HFFc6 (cell line): ENCODE data around the gene ITGB6. TPM values are rescaled to one million over a fixed set of nuclear protein-coding genes. Genes with fewer than 3 reads are reported as not detected.

Experiments
- DNase-seq: peaks from one replicate; pipeline ENCODE4 v3.0.0-alpha.2; 2018
- H3K27ac Mint-ChIP-seq: 2 replicates; pipeline ENCODE4 v1.8.0; 2020; ENCODE audit warnings: mild to moderate bottlenecking, mixed read lengths
- H3K27me3 Mint-ChIP-seq: 2 replicates; pipeline ENCODE4 v1.8.0; 2021; ENCODE audit warnings: mild to moderate bottlenecking, moderate library complexity, mixed read lengths; ENCODE audit not compliant: insufficient read depth
- H3K36me3 Mint-ChIP-seq: 2 replicates; pipeline ENCODE4 v1.8.0; 2021; ENCODE audit warnings: low read depth, mixed read lengths
- H3K4me1 Mint-ChIP-seq: 2 replicates; pipeline ENCODE4 v1.8.0; 2020; ENCODE audit warnings: low read depth, mixed read lengths
- H3K4me3 Mint-ChIP-seq: 2 replicates; pipeline ENCODE4 v1.8.0; 2020; ENCODE audit warnings: mild to moderate bottlenecking, moderate library complexity, mixed read lengths
- H3K9me3 Mint-ChIP-seq: 2 replicates; pipeline ENCODE4 v1.8.0; 2020; ENCODE audit warnings: mild to moderate bottlenecking, mixed read lengths
- CTCF ChIP-seq: fragments of 200-600 bp; sonication (generic); IDR thresholded peaks from 2 replicates; pipeline ENCODE4 v1.5.0; 2021; ENCODE audit warnings: antibody characterized with exemption, mild to moderate bottlenecking
- total RNA-seq, 6 experiments: library from RNA; stranded (reverse); fragmentation: NEBNext Ultra II Directional; extraction: Animal tissue kit (Norgen Biotek cat#: 25700); gene quantifications; 2 replicates in 1 of 6; 3 replicates in 5 of 6; pipeline ENCODE4 v1.2.3, GENCODE V29; 2021

Gene ITGB6
- total RNA-seq, 6 experiments from 2014 or later = 0.33 TPM; not detected in 4

- no peak for TF ChIP-seq CTCF
- Mint-ChIP-seq H3K27ac (no peak overlapping the region), H3K4me1 (peaks cover 39% of the 10 kb centered on the region), H3K27me3 (no peaks in the 10 kb centered on the region), H3K4me3 (no peak overlapping the region), H3K9me3 (no peaks in the 10 kb centered on the region), H3K36me3 (no peaks in the 10 kb centered on the region)
- DNase-seq = no peak
Measured at GRCh38 chr2:160137464-160137863, 62.6 kb downstream of the ITGB6 start.

GRCh38 chr2:160132761-160133160, 67.3 kb downstream of the ITGB6 start:
- DNase-seq = no peak
- TF ChIP-seq CTCF = no peak
- H3K9me3 Mint-ChIP-seq = no peaks in the 10 kb centered on the region
- H3K27me3 Mint-ChIP-seq = no peaks in the 10 kb centered on the region
- H3K4me1 Mint-ChIP-seq = peaks cover 7% of the 10 kb centered on the region
- no peak overlapping the region for H3K27ac Mint-ChIP-seq
- no peaks in the 10 kb centered on the region for H3K36me3 Mint-ChIP-seq
- no peak overlapping the region for H3K4me3 Mint-ChIP-seq

GRCh38 chr2:160126756-160127155, 73.3 kb downstream of the ITGB6 start:
- no peak overlapping the region for H3K4me3 Mint-ChIP-seq
- no peak for DNase-seq
- no peaks in the 10 kb centered on the region for H3K9me3 Mint-ChIP-seq
- H3K4me1 Mint-ChIP-seq = no peaks in the 10 kb centered on the region; the same call in 1 of the 2 replicates
- H3K36me3 Mint-ChIP-seq = no peaks in the 10 kb centered on the region
- H3K27ac Mint-ChIP-seq = no peak overlapping the region
- no peaks in the 10 kb centered on the region for H3K27me3 Mint-ChIP-seq
- TF ChIP-seq CTCF = no peak

GRCh38 chr2:160126315-160126714, 73.8 kb downstream of the ITGB6 start:
- DNase-seq = no peak
- H3K36me3 Mint-ChIP-seq = no peaks in the 10 kb centered on the region
- no peak overlapping the region for H3K27ac Mint-ChIP-seq
- no peak overlapping the region for H3K4me3 Mint-ChIP-seq
- H3K27me3 Mint-ChIP-seq = no peaks in the 10 kb centered on the region
- TF ChIP-seq CTCF = no peak
- H3K4me1 Mint-ChIP-seq = no peaks in the 10 kb centered on the region; the same call in 1 of the 2 replicates
- no peaks in the 10 kb centered on the region for H3K9me3 Mint-ChIP-seq

GRCh38 chr2:160125828-160126227, 74.2 kb downstream of the ITGB6 start:
- Mint-ChIP-seq H3K4me1 (no peaks in the 10 kb centered on the region; the same call in 1 of the 2 replicates), H3K4me3 (no peak overlapping the region), H3K36me3 (no peaks in the 10 kb centered on the region), H3K27me3 (no peaks in the 10 kb centered on the region), H3K9me3 (no peaks in the 10 kb centered on the region), H3K27ac (no peak overlapping the region)
- no peak for DNase-seq
- TF ChIP-seq CTCF = no peak

GRCh38 chr2:160125366-160125765, 74.7 kb downstream of the ITGB6 start:
- H3K4me3 Mint-ChIP-seq = no peak overlapping the region
- no peak for TF ChIP-seq CTCF
- H3K9me3 Mint-ChIP-seq = no peaks in the 10 kb centered on the region
- H3K27me3 Mint-ChIP-seq = no peaks in the 10 kb centered on the region
- H3K27ac Mint-ChIP-seq = no peak overlapping the region
- DNase-seq = no peak
- no peaks in the 10 kb centered on the region for H3K36me3 Mint-ChIP-seq
- no peaks in the 10 kb centered on the region; the same call in 1 of the 2 replicates for H3K4me1 Mint-ChIP-seq
